Fibroblast of pulmonary artery (primary cell): ENCODE measurements around the gene NOP9.
A peak's percentile ranks its signal among the peaks of the same experiment; 100 is the strongest.

Source experiments
- DNase-seq: peaks from one replicate; pipeline ENCODE4 v3.0.0-alpha.2; 2010; ENCODE audit warnings: low read depth
- H3K4me3 ChIP-seq: replicated peaks from 2 replicates; pipeline ENCODE4 v1.5.1; 2011; ENCODE audit warnings: low read depth, mild to moderate bottlenecking, control low read depth, low read length, moderate library complexity
- TF ChIP-seq, protein P1 (sequence below): IDR thresholded peaks from 2 replicates; pipeline ENCODE4 v1.5.1; 2011; ENCODE audit warnings: mild to moderate bottlenecking, control low read depth, low read length, inconsistent platforms; ENCODE audit errors: missing control alignments

Gene NOP9

GRCh38 chr14:24259282-24260025, 40.2 kb upstream of the NOP9 start:
- peak; percentile 49 for DNase-seq
- no peak overlapping the region for H3K4me3 ChIP-seq
- TF ChIP-seq, protein P1, sequence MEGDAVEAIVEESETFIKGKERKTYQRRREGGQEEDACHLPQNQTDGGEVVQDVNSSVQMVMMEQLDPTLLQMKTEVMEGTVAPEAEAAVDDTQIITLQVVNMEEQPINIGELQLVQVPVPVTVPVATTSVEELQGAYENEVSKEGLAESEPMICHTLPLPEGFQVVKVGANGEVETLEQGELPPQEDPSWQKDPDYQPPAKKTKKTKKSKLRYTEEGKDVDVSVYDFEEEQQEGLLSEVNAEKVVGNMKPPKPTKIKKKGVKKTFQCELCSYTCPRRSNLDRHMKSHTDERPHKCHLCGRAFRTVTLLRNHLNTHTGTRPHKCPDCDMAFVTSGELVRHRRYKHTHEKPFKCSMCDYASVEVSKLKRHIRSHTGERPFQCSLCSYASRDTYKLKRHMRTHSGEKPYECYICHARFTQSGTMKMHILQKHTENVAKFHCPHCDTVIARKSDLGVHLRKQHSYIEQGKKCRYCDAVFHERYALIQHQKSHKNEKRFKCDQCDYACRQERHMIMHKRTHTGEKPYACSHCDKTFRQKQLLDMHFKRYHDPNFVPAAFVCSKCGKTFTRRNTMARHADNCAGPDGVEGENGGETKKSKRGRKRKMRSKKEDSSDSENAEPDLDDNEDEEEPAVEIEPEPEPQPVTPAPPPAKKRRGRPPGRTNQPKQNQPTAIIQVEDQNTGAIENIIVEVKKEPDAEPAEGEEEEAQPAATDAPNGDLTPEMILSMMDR: no peak

GRCh38 chr14:24260026-24260779, 39.4 kb upstream of the NOP9 start:
- no peak for DNase-seq
- H3K4me3 ChIP-seq: no peak overlapping the region
- TF ChIP-seq, protein P1: no peak

- no peak overlapping the region for H3K4me3 ChIP-seq
- DNase-seq: no peak
- TF ChIP-seq, protein P1: no peak
Observed at GRCh38 chr14:24260780-24261157, 38.9 kb upstream of the NOP9 start.

DNA sequence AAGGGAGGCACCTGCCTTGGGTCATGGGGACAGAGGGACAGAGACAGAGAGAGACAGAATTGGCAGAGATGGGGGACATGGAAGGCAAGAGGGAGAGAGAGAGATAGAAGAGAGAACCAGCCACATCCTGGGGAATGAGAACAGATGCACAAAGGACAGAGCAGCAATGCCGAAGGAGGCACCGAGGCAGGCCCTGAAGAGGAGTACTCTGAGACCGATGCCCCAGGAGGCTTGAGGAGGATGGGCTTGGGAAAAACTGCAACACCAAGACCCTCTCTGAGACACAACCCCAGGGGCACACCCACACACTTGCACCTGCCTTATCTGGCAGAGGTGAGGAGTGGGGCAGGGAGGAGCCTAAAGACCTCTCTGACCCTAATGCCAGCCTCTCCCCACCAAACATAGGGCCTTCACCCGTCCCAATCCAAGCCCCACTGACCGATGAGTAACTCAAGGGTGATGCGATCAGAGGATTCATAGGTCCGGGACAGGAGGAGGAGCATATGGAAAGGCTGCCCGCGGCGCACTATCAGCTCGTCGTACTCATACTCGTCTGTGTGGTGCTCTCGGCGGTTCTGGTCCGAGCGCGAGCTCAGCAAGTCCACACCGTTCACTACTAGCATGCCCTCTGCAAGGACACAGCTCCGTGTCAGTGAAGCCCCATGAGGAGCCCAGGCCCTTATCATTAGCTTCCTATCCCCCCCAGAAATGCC, 38.2 kb upstream of the NOP9 start:
- TF ChIP-seq, protein P1: no peak
- H3K4me3 ChIP-seq: no peak overlapping the region
- no peak for DNase-seq

GRCh38 chr14:24261969-24262327, 37.7 kb upstream of the NOP9 start:
- DNase-seq: no peak
- no peak overlapping the region for H3K4me3 ChIP-seq
- TF ChIP-seq, protein P1: no peak

GRCh38 chr14:24262821-24263733, 36.6 kb upstream of the NOP9 start, which contains the start of gene TGM1:
TSS of gene TGM1 (minus strand) at chr14:24263177. CDS start at chr14:24262352, 825 bp downstream.
- no peak for DNase-seq
- H3K4me3 ChIP-seq: no peak within 1 kb of the TSS
- TF ChIP-seq, protein P1: no peak
